ENCODE data around the gene NR2F1-AS1. TPM values are rescaled to one million over a fixed set of nuclear protein-coding genes. Genes with fewer than 3 reads are reported as not detected.
A peak's percentile ranks its signal among the peaks of the same experiment; 100 is the strongest.
"Not testable (repeated sequence)": the region's sequence is repeated elsewhere in the genome, so short reads cannot be mapped to it uniquely, and the experiment has no call there.

The NR2F1-AS1 gene
- total RNA-seq, 2 donors from 2014 or later: 11.9 to 12.4 TPM

- WGBS: 81% methylated on average over 2 of the region's 2 CpGs
- DNase-seq (ENCODE audit: low spot score): no peak
- Histone ChIP-seq H3K9me3 (no peaks in the 10 kb centered on the region), H3K36me3 (no peaks in the 10 kb centered on the region), H3K4me3 (no peak overlapping the region), H3K27ac (no peak overlapping the region), H3K4me1 (replicated peaks) (no peaks in the 10 kb centered on the region), H3K27me3 (replicated peaks; ENCODE audit: insufficient read depth) (no peaks in the 10 kb centered on the region)
- intact Hi-C loops (cut with DNase I): no loop called here
- TF ChIP-seq POLR2AphosphoS5 (IDR thresholded peaks at IDR 0.05) (peak; percentile 13), POLR2A (IDR thresholded peaks at IDR 0.05) (no peak), CTCF (IDR thresholded peaks at IDR 0.05) (no peak)
Measured at GRCh38 chr5:93557021-93557604, 23.9 kb downstream of the NR2F1-AS1 start.

- H3K27ac ChIP-seq; H3K4me3 ChIP-seq; intact Hi-C loops (cut with DNase I); H3K27me3 ChIP-seq (replicated peaks; ENCODE audit: insufficient read depth); H3K4me1 ChIP-seq (replicated peaks); H3K9me3 ChIP-seq; H3K36me3 ChIP-seq; DNase-seq (ENCODE audit: low spot score): not testable (repeated sequence)
- 95% methylated on average over 3 of the region's 3 CpGs for WGBS
Measured at GRCh38 chr5:93549594-93549993, 31.4 kb downstream of the NR2F1-AS1 start.

GRCh38 chr5:93545872-93546271, 35.1 kb downstream of the NR2F1-AS1 start:
- Histone ChIP-seq H3K36me3 (no peaks in the 10 kb centered on the region), H3K27me3 (replicated peaks; ENCODE audit: insufficient read depth) (no peaks in the 10 kb centered on the region), H3K4me1 (replicated peaks) (no peaks in the 10 kb centered on the region), H3K4me3 (no peak overlapping the region), H3K27ac (no peak overlapping the region), H3K9me3 (no peaks in the 10 kb centered on the region)
- no peak for DNase-seq (ENCODE audit: low spot score)
- intact Hi-C loops (cut with DNase I): no loop called here
- TF ChIP-seq CTCF (IDR thresholded peaks at IDR 0.05) (no peak), POLR2AphosphoS5 (IDR thresholded peaks at IDR 0.05) (no peak), POLR2A (IDR thresholded peaks at IDR 0.05) (no peak)
- 71% methylated on average over 4 of the region's 4 CpGs for WGBS

GRCh38 chr5:93532370-93532769, 48.6 kb downstream of the NR2F1-AS1 start:
- Histone ChIP-seq H3K9me3 (no peaks in the 10 kb centered on the region), H3K27me3 (replicated peaks; ENCODE audit: insufficient read depth) (no peaks in the 10 kb centered on the region), H3K36me3 (no peaks in the 10 kb centered on the region), H3K4me1 (replicated peaks) (no peaks in the 10 kb centered on the region), H3K4me3 (no peak overlapping the region), H3K27ac (no peak overlapping the region)
- WGBS: 12% methylated on average over 4 of the region's 4 CpGs
- DNase-seq (ENCODE audit: low spot score): peak; percentile 26
- TF ChIP-seq POLR2AphosphoS5 (IDR thresholded peaks at IDR 0.05) (peak; percentile 39), POLR2A (IDR thresholded peaks at IDR 0.05) (no peak)
- intact Hi-C loops (cut with DNase I): loop anchor here (5.0 kb wide), 1 partner anchor 50 kb away; the partner anchor contains the start of genes NR2F1 and NR2F1-AS1

GRCh38 chr5:93521815-93522214, 59.2 kb downstream of the NR2F1-AS1 start:
- not testable (repeated sequence) for H3K4me1 ChIP-seq (replicated peaks)

GRCh38 chr5:93519740-93520139, 61.3 kb downstream of the NR2F1-AS1 start:
- Histone ChIP-seq H3K27ac (no peak overlapping the region), H3K36me3 (no peaks in the 10 kb centered on the region), H3K27me3 (replicated peaks; ENCODE audit: insufficient read depth) (no peaks in the 10 kb centered on the region), H3K4me1 (replicated peaks) (no peaks in the 10 kb centered on the region), H3K9me3 (no peaks in the 10 kb centered on the region), H3K4me3 (no peak overlapping the region)
- intact Hi-C loops (cut with DNase I): no loop called here
- no peak for DNase-seq (ENCODE audit: low spot score)
- TF ChIP-seq CTCF (IDR thresholded peaks at IDR 0.05): no peak
- TF ChIP-seq POLR2AphosphoS5 (IDR thresholded peaks at IDR 0.05): no peak
- TF ChIP-seq POLR2A (IDR thresholded peaks at IDR 0.05): no peak

More at GRCh38 chr5:93521815-93522214, 59.2 kb downstream of the NR2F1-AS1 start:
- WGBS: 94% methylated on average over 3 of the region's 3 CpGs
- DNase-seq (ENCODE audit: low spot score); H3K9me3 ChIP-seq; H3K36me3 ChIP-seq; H3K4me3 ChIP-seq; H3K27me3 ChIP-seq (replicated peaks; ENCODE audit: insufficient read depth); intact Hi-C loops (cut with DNase I); H3K27ac ChIP-seq: not testable (repeated sequence)

Data from prostate gland (tissue), 2 donors.